Right atrium auricular region (tissue), 2 donors: Measurements from ENCODE around the gene ASB1. TPM values are rescaled to one million over a fixed set of nuclear protein-coding genes. Genes with fewer than 3 reads are reported as not detected.

Experiments
- DNase-seq: peaks from one replicate; pipeline ENCODE4 v3.0.0-alpha.2; 2019; ENCODE audit warnings: low spot score
- H3K27ac ChIP-seq, 2 donors: fragments of 200-600 bp; sonication (generic); 1 replicate in 1 of 2; 2 replicates in 1 of 2; pipeline ENCODE4 v1.5.1; 2016 to 2019
- H3K27me3 ChIP-seq, 2 donors: fragments of 200-600 bp; sonication (generic); one replicate each; pipeline versions ENCODE4 v1.5.1 to v1.6.0; 2017 to 2019
- H3K36me3 ChIP-seq: fragments of 200-600 bp; sonication (generic); one replicate; pipeline ENCODE4 v1.5.1; 2016
- H3K4me1 ChIP-seq, 2 donors: fragments of 200-600 bp; sonication (generic); one replicate each; pipeline versions ENCODE4 v1.5.1 to v1.6.0; 2017 to 2019
- H3K4me3 ChIP-seq, 2 donors: fragments of 200-600 bp; sonication (generic); 1 replicate in 1 of 2; 2 replicates in 1 of 2; pipeline ENCODE4 v1.5.1; 2017 to 2019; ENCODE audit warnings: mild to moderate bottlenecking in 1 of 2, moderate library complexity in 1 of 2
- H3K9me3 ChIP-seq, 2 donors: fragments of 200-600 bp; sonication (generic); one replicate each; pipeline ENCODE4 v1.5.1; 2019
- total RNA-seq, 2 donors: library from RNA; depleted of rRNA; stranded (reverse); fragments of >200 nt; gene quantifications; one replicate each; pipeline ENCODE4 v1.1.0, GENCODE V29; 2016
- TF ChIP-seq, protein P1 (sequence below), 2 donors: fragments of 200-600 bp; sonication (generic); IDR thresholded peaks; one replicate each; pipeline ENCODE4 v1.5.1; 2019; ENCODE audit warnings: antibody characterized with exemption in 2 of 2

ASB1 gene
- total RNA-seq, 2 donors from 2014 or later: 32.3 to 43.6 TPM

DNA sequence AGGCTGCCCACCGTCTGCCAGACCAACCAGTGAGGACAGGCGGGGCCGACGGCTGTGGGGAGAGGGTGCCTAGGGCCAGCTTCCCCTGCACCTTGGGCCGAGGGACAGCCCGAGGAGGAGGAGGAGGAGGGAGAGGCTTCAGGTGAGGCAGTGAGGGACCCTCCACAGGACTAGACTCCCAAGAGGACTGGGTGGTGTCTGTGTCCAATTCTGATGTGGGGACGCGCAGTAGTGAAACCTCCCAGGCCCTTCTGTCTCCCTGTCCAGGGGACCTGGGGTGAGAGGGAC is 19.8 kb upstream of the ASB1 start:
- TF ChIP-seq, protein P1, sequence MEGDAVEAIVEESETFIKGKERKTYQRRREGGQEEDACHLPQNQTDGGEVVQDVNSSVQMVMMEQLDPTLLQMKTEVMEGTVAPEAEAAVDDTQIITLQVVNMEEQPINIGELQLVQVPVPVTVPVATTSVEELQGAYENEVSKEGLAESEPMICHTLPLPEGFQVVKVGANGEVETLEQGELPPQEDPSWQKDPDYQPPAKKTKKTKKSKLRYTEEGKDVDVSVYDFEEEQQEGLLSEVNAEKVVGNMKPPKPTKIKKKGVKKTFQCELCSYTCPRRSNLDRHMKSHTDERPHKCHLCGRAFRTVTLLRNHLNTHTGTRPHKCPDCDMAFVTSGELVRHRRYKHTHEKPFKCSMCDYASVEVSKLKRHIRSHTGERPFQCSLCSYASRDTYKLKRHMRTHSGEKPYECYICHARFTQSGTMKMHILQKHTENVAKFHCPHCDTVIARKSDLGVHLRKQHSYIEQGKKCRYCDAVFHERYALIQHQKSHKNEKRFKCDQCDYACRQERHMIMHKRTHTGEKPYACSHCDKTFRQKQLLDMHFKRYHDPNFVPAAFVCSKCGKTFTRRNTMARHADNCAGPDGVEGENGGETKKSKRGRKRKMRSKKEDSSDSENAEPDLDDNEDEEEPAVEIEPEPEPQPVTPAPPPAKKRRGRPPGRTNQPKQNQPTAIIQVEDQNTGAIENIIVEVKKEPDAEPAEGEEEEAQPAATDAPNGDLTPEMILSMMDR (IDR thresholded peaks at IDR 0.05): no peak
- DNase-seq: no peak
- Histone ChIP-seq H3K4me1 (no peaks in the 10 kb centered on the region), H3K27ac (no peak overlapping the region), H3K27me3 (no peaks in the 10 kb centered on the region), H3K36me3 (no peaks in the 10 kb centered on the region), H3K9me3 (no peaks in the 10 kb centered on the region), H3K4me3 (no peak overlapping the region)

DNA sequence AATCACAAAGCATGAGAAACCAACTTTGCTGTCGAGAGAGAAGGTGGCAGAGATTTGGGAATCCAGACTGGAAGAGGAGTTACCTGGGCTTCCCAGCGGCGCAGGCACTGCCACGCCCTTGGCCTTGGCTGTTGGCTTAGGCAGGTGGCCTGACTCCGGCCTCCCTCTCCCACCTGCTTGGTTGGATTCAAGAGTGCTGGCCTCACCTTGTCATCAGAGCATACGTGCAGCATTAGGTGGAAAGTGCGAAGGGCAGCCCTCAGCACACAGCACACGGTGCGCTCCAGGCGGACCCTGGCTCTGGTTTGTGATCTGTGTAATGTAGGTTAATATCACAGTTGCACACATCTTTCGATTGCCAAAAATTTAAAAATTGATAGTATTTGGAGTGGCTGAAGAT is 19.2 kb upstream of the ASB1 start:
- TF ChIP-seq, protein P1 (IDR thresholded peaks at IDR 0.05): no peak
- Histone ChIP-seq H3K9me3 (no peaks in the 10 kb centered on the region), H3K27ac (no peak overlapping the region), H3K4me3 (no peak overlapping the region), H3K36me3 (no peaks in the 10 kb centered on the region), H3K4me1 (no peaks in the 10 kb centered on the region), H3K27me3 (no peaks in the 10 kb centered on the region)
- DNase-seq: no peak

DNA sequence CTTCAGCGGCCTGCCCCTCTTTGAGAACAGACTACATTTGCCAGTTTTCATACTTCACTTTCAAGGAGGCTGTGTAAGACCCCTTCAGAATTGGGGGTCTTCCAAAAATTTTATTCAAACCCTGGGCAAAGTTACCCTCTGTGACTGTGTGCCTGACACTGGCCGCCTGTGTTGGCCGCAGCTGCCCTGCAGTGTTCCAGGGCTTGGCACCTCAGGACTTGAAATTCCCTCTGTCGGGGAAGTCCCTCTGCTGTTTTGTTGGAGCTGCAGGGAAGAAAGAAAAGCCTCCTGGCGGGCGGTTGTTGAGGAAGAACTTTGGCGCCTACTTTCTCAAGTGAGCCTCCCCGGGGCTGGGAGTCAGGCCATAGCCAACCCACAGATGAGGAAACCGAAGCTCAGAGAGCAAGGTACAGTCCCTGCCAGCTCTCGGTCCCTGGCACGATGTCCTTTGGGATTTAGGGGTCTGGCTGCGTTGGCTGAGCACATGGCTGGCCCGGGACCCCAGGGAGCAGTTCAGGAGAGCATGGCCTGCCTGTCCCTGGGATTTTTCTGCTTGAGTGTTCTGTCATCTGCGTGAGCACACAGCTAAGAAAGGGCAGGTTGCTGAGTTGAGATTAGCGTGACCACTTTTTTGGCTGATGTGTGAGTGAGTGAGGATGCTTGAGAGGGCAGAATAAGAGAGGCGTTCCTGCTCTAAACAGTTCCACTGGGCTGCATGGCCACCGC is 17.9 kb upstream of the ASB1 start:
- Histone ChIP-seq H3K9me3 (no peaks in the 10 kb centered on the region), H3K4me3 (no peak overlapping the region), H3K36me3 (no peaks in the 10 kb centered on the region), H3K27ac (no peak overlapping the region), H3K4me1 (no peaks in the 10 kb centered on the region), H3K27me3 (no peaks in the 10 kb centered on the region)
- no peak for DNase-seq
- TF ChIP-seq, protein P1 (IDR thresholded peaks at IDR 0.05): no peak

DNA sequence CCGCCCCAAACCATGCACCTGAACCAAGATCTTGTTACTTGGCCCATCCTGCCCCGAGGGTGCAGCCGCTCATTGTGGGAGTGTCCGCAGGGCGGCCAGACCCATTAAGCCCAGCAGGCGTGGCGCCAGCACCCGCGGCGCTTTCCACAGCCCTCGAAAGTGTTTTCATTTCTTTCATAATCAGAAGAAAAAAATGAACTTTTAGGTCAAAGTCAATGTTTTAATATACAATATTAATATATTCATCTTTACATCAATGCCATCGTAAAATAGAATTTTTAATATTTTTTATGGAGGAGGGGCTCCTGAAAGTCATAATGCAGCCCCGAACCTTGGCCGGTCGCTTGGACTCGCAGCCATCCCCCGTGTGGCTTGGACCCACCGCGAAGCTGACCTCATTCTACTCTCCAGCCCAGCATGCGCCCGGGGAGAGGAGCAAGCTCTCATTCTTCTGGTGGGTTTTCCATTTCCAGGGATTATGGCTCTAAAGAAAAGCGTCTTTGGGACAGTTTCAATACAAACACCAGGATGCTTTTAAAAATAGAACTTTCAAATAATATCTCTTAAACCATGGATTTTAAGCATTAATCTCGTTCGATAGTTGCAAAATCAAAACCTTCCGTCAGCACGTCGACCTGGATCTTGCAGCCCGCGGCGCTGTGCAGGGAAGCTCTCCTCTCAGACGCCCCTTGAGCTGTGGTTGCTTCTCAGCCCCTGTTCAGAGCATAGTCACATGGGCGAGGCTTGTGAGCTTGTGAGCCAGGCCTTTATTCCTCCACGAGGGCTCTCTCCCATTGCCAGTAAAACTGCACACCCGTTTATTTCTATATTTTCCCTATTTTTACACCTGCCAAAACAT is 17.2 kb upstream of the ASB1 start:
- Histone ChIP-seq H3K27me3 (no peaks in the 10 kb centered on the region), H3K4me3 (no peak overlapping the region), H3K9me3 (no peaks in the 10 kb centered on the region), H3K36me3 (no peaks in the 10 kb centered on the region), H3K4me1 (no peaks in the 10 kb centered on the region), H3K27ac (no peak overlapping the region)
- no peak for DNase-seq
- TF ChIP-seq, protein P1 (IDR thresholded peaks at IDR 0.05): no peak

DNA sequence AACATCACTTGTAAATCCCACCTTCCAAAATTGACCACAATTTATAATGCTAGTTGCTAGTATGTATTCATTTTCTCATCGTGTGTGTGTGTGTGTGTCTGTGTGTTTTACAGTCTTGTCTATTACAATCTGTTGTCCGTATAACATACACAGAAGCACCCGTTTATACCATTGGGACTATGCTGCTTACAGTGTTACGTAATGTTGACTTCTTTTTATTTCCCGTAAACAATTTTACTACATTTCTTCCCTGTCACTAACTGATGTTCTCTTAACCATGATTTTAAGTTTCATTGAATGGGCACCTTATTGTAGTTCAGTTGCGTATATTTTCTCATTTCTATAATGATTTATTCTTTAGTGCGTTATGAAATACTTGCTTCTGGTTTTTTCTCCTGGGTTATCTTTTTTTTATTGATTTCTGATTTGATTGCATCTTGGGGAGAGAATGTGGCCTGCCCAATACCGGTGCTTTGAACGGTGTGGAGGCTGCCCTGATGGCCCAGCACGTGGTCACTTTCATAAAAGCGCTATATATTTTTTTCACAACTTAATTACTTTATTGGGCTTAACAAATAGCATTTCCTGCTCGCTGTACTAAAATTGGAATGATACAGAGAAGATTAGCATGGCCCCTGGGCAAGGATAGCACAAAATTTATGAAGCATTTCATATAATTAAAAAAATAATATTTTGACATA is 14.5 kb upstream of the ASB1 start:
- Histone ChIP-seq H3K27me3 (no peaks in the 10 kb centered on the region), H3K4me3 (no peak overlapping the region), H3K36me3 (no peaks in the 10 kb centered on the region), H3K27ac (no peak overlapping the region), H3K9me3 (peaks cover 0 to 5% of the 10 kb centered on the region in 2 donors), H3K4me1 (no peaks in the 10 kb centered on the region)
- no peak for DNase-seq
- TF ChIP-seq, protein P1 (IDR thresholded peaks at IDR 0.05): no peak
